Endothelial cell of umbilical vein (primary cell): ENCODE measurements around the gene SOX13. TPM values are rescaled to one million over a fixed set of nuclear protein-coding genes. Genes with fewer than 3 reads are reported as not detected.

Experiments
- Bru-seq: library from RNA; stranded (reverse); fragments of 400-500 nt; gene quantifications from one replicate; lab custom pipeline; 2021; lab: Mats Ljungman, UMichigan
- BruChase-seq, 2 experiments: library from RNA; stranded (reverse); fragments of 400-500 nt; gene quantifications; one replicate each; lab custom pipeline; 2021; lab: Mats Ljungman, UMichigan
- BruUV-seq: library from RNA; stranded (reverse); fragments of 400-500 nt; replicated peaks from 2 replicates; lab custom pipeline; 2021; lab: Mats Ljungman, UMichigan
- CTCF ChIA-PET: fragments of 300-600, 350-600 bp; sonication (Branson Sonifier 250); formaldehyde crosslinking; loops from one replicate; lab custom pipeline; 2021; ENCODE audit warnings: antibody characterized with exemption, inconsistent platforms; lab: Charles Lee
- POLR2A ChIA-PET: fragments of 300-600, 350-600 bp; sonication (Branson Sonifier 250); formaldehyde crosslinking; loops from one replicate; lab custom pipeline; 2021; ENCODE audit warnings: antibody characterized with exemption, inconsistent platforms; lab: Charles Lee
- DNase-seq: peaks from one replicate; pipeline ENCODE4 v3.0.0-alpha.2; 2011; ENCODE audit warnings: low read depth, low spot score
- FAIRE-seq: peaks from 2 replicates; lab custom pipeline; 2011; peaks lifted over from hg19 to GRCh38; lab: Jason Lieb, UNC
- H2AFZ ChIP-seq: 2 replicates; pipeline ENCODE4 v1.6.0; 2012; ENCODE audit warnings: low read depth, low read length, control low read depth, inconsistent platforms
- H3K27ac ChIP-seq: 2 replicates; pipeline ENCODE4 v1.5.1; 2011; ENCODE audit warnings: low read depth, mild to moderate bottlenecking, control low read depth, low read length, moderate library complexity; ENCODE audit not compliant: insufficient read depth
- H3K27me3 ChIP-seq, 2 experiments: 2 replicates each; pipeline versions ENCODE4 v1.6.0 to v1.6.1; 2011; ENCODE audit warnings: low read length in 2 of 2, mixed read lengths in 1 of 2; ENCODE audit not compliant: control insufficient read depth in 2 of 2, insufficient read depth in 2 of 2
- H3K36me3 ChIP-seq, 2 experiments: 2 replicates in 1 of 2; 3 replicates in 1 of 2; pipeline ENCODE4 v1.5.1; 2011; ENCODE audit warnings: low read length in 2 of 2, mild to moderate bottlenecking in 1 of 2, moderate library complexity in 1 of 2; ENCODE audit not compliant: control insufficient read depth in 2 of 2, insufficient read depth in 2 of 2; ENCODE audit errors: extremely low read depth in 1 of 2
- H3K4me1 ChIP-seq: 3 replicates; pipeline ENCODE4 v1.5.1; 2011; ENCODE audit warnings: mild to moderate bottlenecking, low read length; ENCODE audit not compliant: control insufficient read depth, insufficient read depth; ENCODE audit errors: extremely low read depth
- H3K4me2 ChIP-seq: 2 replicates; pipeline ENCODE4 v1.6.1; 2011; ENCODE audit warnings: low read length, control low read depth, mixed read lengths; ENCODE audit not compliant: insufficient read depth
- H3K4me3 ChIP-seq, 3 experiments: fragments of 200-600 bp in 1 of 3; sonication (generic), shearing (Covaris generic) in 1 of 3; replicated peaks in 1 of 3; 2 replicates each; pipeline ENCODE4 v1.5.1; 2011 to 2016; ENCODE audit warnings: control low read depth in 3 of 3, low read length in 3 of 3, mild to moderate bottlenecking in 2 of 3, inconsistent platforms in 1 of 3, low read depth in 1 of 3, moderate library complexity in 1 of 3; ENCODE audit not compliant: insufficient read depth in 1 of 3
- H3K79me2 ChIP-seq: 2 replicates; pipeline ENCODE4 v1.6.0; 2012; ENCODE audit warnings: low read length, inconsistent platforms; ENCODE audit not compliant: control insufficient read depth, insufficient read depth
- H3K9ac ChIP-seq: replicated peaks from 2 replicates; pipeline ENCODE3; 2011; ENCODE audit warnings: low read length, control low read depth; ENCODE audit not compliant: insufficient read depth; ENCODE audit errors: extremely low read depth
- H3K9me1 ChIP-seq: replicated peaks from 3 replicates; pipeline ENCODE4 v1.6.0; 2011; ENCODE audit warnings: mild to moderate bottlenecking, low read length; ENCODE audit not compliant: control insufficient read depth, insufficient read depth; ENCODE audit errors: extremely low read depth
- H3K9me3 ChIP-seq: replicated peaks from 2 replicates; pipeline ENCODE4 v1.5.1; 2012; ENCODE audit warnings: low read length, inconsistent platforms; ENCODE audit not compliant: control insufficient read depth, insufficient read depth
- H4K20me1 ChIP-seq: replicated peaks from 2 replicates; pipeline ENCODE3; 2011; ENCODE audit warnings: mild to moderate bottlenecking, low read length; ENCODE audit not compliant: control insufficient read depth, insufficient read depth; ENCODE audit errors: extremely low read depth
- EZH2 ChIP-seq: IDR thresholded peaks from 2 replicates; pipeline ENCODE4 v1.6.1; 2012; ENCODE audit warnings: borderline replicate concordance, low read depth, mild to moderate bottlenecking, moderate library complexity, low read length, inconsistent platforms; ENCODE audit not compliant: severe bottlenecking
- POLR2A ChIP-seq: IDR thresholded peaks from 2 replicates; pipeline ENCODE4 v1.6.1; 2012; ENCODE audit warnings: low read depth, mild to moderate bottlenecking, control low read depth, low read length
- POLR2AphosphoS5 ChIP-seq: IDR thresholded peaks from 2 replicates; pipeline ENCODE4 v1.6.1; 2012; ENCODE audit warnings: low read depth, mild to moderate bottlenecking, control low read depth, low read length, moderate library complexity; ENCODE audit not compliant: insufficient read depth
- dilution Hi-C: fragments of 300-500 bp; cut with MboI; formaldehyde crosslinking; loops from one replicate; pipeline ENCODE4 v1.15.0; 2019; ENCODE audit warnings: low sequenced_read_pairs; ENCODE audit not compliant: extremely low pct_ligation_motif_present
- intact Hi-C: fragments of 100-400 bp; cut with micrococcal nuclease; formaldehyde crosslinking; loops from one replicate; pipeline ENCODE4 v1.10.0; 2022
- long read RNA-seq: library from polyadenylated mRNA; stranded (forward); transcript quantifications from one replicate; pipeline ENCODE4 v2.0.0, GENCODE V29; 2021
- polyA minus RNA-seq, 3 experiments: library from RNA; depleted of rRNA, polyadenylated mRNA; stranded (reverse); fragments of >200 nt; gene quantifications; 1 replicate in 1 of 3; 2 replicates in 2 of 3; pipeline ENCODE4 v1.2.3, GENCODE V29; 2011
- polyA plus RNA-seq, 4 experiments: library from polyadenylated mRNA; depleted of rRNA in 3 of 4; stranded (reverse) in 3 of 4; unstranded in 1 of 4; fragments of >200 nt; gene quantifications; 2 replicates each; pipeline versions ENCODE4 v1.2.1 to v1.2.3, GENCODE V29; 2011 to 2012; ENCODE audit warnings: missing spikeins in 1 of 4
- total RNA-seq: library from RNA; stranded (reverse); gene quantifications from 2 replicates; pipeline ENCODE4 v1.2.3, GENCODE V29; 2021
- TF ChIP-seq, protein P1 (sequence below): IDR thresholded peaks from 2 replicates; pipeline ENCODE4 v1.6.1; 2011; ENCODE audit not compliant: insufficient read depth, insufficient read length
- TF ChIP-seq, protein P2 (sequence below), 2 donors: IDR thresholded peaks; 1 replicate in 1 of 2; 2 replicates in 1 of 2; pipeline ENCODE4 v1.5.1; 2011; ENCODE audit warnings: low read length in 2 of 2, mild to moderate bottlenecking in 2 of 2, moderate library complexity in 2 of 2, control low read depth in 1 of 2, inconsistent platforms in 1 of 2, low read depth in 1 of 2; ENCODE audit not compliant: insufficient read depth in 1 of 2; ENCODE audit errors: extremely low read depth in 1 of 2

The SOX13 gene
- total RNA-seq: 38.0 and 40.8 TPM in 2 replicates
- 50.4 and 57.7 TPM in 2 replicates for polyA plus RNA-seq
- polyA plus RNA-seq (2011; cell fraction: cytosol; rRNA removed): 26.7 and 27.7 TPM in 2 replicates
- polyA plus RNA-seq (2011; cell fraction: nucleus; rRNA removed): 90.4 and 91.7 TPM in 2 replicates
- polyA plus RNA-seq (2012): 12.4 and 13.2 TPM in 2 replicates
- 54.1 and 56.9 TPM in 2 replicates for polyA minus RNA-seq
- polyA minus RNA-seq (2011; cell fraction: cytosol; rRNA and poly(A)+ RNA removed): 28.9 TPM
- 42.6 and 56.7 TPM in 2 replicates for polyA minus RNA-seq (2011; cell fraction: nucleus; rRNA and poly(A)+ RNA removed)
- percentile 63 among the genes with signal in this experiment for Bru-seq, nascent RNA
- BruChase-seq, experiment 1, labeled RNA remaining after a 6-hour chase: percentile 76 among the genes with signal in this experiment
- BruChase-seq, experiment 2, labeled RNA remaining after a 2-hour chase: percentile 76 among the genes with signal in this experiment
- long read RNA-seq, partial matches to known transcripts: 8 of 22 reads
- long read RNA-seq, other reads (novel, unspliced or antisense): 11 of 22 reads

DNA sequence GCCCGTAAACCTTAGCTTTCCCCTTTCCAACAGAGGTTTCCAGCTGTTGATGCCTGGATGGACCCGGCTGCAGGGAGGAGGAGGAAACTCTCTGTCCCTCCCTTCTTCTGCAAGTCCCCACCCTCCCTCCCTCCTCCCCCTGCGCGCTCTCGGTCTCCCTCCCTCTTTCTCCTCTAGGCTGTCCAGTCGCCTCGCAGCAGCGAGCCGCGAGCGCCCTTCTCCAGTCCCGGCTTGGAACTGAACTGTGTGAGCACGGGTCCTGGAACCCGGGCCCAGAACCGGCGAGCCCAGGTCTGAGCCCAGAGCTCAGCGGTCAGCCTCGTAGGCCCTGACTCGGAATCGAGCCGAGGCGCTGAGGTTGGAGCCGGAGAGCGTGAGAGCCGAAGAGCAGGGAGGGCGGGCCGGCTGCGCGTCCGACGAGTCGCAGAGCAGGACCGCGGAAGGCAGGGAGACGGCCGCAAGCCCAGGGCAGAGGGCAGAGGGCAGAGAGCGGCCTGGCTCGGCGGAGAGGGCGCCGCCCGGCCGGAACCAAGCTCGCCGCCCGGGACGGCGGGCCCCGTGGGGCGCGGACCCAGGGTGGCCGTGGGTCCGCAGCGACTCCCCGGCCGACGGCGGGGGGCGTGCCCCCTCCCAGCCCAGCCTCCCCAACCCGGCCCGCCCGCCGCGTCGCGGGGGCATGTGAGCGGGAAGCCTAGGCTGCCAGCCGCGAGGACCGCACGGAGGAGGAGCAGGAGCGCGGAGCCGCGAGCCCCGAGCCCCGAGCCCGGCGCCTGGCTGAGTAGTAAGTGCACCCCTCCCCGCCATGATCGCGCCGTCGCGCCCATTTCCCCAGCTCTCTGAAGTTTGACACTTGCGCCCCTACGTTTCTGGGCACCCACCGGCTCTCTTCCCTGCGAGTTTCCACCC lies at the start of gene SOX13:
Gene SOX13, plus strand, starts transcription at position 185 of the 906 bp plus-strand sequence. CDS start 39,801 bp downstream, outside the sequence.
- Histone ChIP-seq H3K9ac (peak within 1 kb of the TSS; percentile 71), H4K20me1 (no peaks in the 10 kb centered on the region), H3K36me3 (no peaks in the 10 kb centered on the region), H3K4me1 (peaks cover 14% of the 10 kb centered on the region), H3K79me2 (peaks cover 26% of the 10 kb centered on the region), H3K27ac (peak within 1 kb of the TSS; percentile 27), H3K9me3 (no peaks in the 10 kb centered on the region), H2AFZ (peak within 1 kb of the TSS; percentile 72), H3K9me1 (no peaks in the 10 kb centered on the region), H3K27me3 (no peaks in the 10 kb centered on the region), H3K4me2 (peak within 1 kb of the TSS; percentile 74), H3K4me3 (peak within 1 kb of the TSS; percentile 42 to 73 (median 66))
- POLR2A ChIA-PET: interaction anchor here (0.6 to 0.9 kb wide), 2 partner anchors 199 to 214 kb away, joined by 4 to 6 read pairs; no protein-coding TSS in a partner anchor
- intact Hi-C loops (loop anchor here (1.0 to 5.0 kb wide), 4 partner anchors 78 to 446 kb away; partner anchors contain the start of gene ATP2B4), dilution Hi-C loops (no loop called here)
- BruUV-seq: no TSS peak
- TF ChIP-seq POLR2A: peak; percentile 94
- TF ChIP-seq, protein P1, sequence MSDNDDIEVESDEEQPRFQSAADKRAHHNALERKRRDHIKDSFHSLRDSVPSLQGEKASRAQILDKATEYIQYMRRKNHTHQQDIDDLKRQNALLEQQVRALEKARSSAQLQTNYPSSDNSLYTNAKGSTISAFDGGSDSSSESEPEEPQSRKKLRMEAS: no peak
- TF ChIP-seq POLR2AphosphoS5: peak; percentile 83
- no peak for TF ChIP-seq EZH2
- TF ChIP-seq, protein P2, sequence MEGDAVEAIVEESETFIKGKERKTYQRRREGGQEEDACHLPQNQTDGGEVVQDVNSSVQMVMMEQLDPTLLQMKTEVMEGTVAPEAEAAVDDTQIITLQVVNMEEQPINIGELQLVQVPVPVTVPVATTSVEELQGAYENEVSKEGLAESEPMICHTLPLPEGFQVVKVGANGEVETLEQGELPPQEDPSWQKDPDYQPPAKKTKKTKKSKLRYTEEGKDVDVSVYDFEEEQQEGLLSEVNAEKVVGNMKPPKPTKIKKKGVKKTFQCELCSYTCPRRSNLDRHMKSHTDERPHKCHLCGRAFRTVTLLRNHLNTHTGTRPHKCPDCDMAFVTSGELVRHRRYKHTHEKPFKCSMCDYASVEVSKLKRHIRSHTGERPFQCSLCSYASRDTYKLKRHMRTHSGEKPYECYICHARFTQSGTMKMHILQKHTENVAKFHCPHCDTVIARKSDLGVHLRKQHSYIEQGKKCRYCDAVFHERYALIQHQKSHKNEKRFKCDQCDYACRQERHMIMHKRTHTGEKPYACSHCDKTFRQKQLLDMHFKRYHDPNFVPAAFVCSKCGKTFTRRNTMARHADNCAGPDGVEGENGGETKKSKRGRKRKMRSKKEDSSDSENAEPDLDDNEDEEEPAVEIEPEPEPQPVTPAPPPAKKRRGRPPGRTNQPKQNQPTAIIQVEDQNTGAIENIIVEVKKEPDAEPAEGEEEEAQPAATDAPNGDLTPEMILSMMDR (IDR thresholded peaks at IDR 0.05; ENCODE audit: extremely low read depth in 1 of 2, insufficient read depth in 1 of 2, low read depth in 1 of 2, low read length in 2 of 2): peak in 1 of 2 donors; percentile 10
- DNase-seq (peak; percentile 86), FAIRE-seq (peak; percentile 83)
- CTCF ChIA-PET: interaction anchor here (1.0 to 7.2 kb wide), 11 partner anchors 8 to 206 kb away, joined by 3 to 83 read pairs (median 4); partner anchors contain the start of gene ETNK2
